Measurements from ENCODE around the gene MINK1.

Gene MINK1

DNA sequence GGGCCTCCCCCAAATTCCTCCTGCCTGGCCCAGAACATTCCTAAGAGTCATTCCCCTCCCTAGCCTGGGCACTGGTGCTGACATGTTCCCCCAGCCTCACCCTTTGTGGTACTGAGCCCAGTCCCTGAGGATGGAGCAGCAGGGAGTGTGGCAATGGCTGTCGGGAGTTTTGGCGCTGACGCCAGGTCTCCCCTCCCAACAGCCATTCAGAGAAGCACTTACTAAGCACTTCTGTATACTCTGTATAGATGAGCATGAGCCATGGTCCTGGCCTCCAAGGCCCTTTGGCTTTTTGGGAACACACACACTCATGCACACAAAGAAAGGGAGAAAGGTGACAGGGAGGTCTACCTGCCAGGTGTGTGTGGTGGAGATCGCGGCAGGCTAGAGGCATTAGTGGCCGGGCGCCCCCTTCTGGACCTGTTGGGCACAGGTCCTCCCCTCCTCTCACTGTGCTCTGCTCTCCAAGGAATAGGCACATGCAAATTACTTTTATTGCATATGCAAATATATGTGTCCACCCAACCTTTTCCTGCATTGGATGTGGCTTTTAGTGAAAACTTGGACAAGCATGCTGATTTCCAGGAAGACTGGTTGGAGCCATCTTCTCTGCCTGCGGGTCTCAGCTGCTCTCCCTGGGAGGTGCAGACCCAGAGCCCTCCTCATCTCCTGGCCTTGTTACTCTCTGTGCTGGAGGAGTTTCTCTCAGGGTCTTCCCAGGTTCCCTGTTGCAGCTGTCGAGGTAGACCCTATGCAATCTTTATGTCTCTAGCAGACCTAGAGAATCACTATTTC is 48.8 kb downstream of the MINK1 start:
- peak; percentile 74 for DNase-seq

DNA sequence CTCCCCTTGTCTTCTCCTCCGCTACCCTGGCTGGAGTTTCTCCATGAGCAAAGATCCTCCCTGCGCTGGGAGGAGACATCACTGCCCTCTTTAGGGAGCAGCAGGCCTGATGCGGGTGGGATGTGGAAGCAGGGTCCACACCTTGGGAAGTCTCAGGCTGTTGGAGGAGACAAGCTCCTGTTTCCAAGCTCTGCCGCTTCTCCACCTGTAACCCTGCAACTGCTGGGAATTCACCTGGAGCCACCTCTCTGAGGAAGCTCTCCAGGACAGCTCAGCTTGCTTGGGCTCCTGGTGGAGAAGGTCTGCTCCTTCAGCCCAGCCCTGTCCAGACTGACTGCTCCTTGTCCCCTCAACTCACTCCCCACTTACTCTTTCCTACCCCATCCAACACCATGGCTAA is 51.3 kb downstream of the MINK1 start:
- DNase-seq = no peak

DNA sequence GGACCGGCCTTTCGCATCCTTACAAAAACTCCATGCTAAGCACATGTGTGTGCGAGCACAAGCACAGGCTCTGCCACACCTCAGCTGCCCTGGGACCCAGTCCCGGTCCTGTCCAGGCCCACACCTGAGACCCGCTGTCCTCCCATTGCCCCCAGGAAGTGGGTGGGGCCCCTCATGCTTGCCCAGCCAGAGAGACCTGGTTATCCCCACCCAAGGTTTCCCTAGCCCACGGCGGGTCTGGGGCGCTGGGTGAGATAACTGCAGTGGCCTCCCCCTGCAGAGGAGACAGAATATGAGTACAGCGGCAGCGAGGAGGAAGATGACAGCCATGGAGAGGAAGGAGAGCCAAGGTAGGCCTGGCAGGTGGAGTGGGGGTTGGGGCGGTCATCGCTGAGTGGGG is 53.7 kb downstream of the MINK1 start:
- DNase-seq = no peak

DNA sequence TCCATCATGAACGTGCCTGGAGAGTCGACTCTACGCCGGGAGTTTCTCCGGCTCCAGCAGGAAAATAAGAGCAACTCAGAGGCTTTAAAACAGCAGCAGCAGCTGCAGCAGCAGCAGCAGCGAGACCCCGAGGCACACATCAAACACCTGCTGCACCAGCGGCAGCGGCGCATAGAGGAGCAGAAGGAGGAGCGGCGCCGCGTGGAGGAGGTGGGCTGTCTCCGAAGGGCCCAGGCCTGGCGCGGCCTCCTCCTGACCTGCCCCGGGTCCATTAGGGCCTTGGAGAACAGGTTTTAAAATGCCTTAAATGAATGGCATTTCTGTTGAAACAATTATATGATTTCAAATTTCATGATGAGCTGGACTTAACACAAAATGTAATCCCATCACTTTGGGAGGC is 54.4 kb downstream of the MINK1 start:
- DNase-seq = no peak

DNA sequence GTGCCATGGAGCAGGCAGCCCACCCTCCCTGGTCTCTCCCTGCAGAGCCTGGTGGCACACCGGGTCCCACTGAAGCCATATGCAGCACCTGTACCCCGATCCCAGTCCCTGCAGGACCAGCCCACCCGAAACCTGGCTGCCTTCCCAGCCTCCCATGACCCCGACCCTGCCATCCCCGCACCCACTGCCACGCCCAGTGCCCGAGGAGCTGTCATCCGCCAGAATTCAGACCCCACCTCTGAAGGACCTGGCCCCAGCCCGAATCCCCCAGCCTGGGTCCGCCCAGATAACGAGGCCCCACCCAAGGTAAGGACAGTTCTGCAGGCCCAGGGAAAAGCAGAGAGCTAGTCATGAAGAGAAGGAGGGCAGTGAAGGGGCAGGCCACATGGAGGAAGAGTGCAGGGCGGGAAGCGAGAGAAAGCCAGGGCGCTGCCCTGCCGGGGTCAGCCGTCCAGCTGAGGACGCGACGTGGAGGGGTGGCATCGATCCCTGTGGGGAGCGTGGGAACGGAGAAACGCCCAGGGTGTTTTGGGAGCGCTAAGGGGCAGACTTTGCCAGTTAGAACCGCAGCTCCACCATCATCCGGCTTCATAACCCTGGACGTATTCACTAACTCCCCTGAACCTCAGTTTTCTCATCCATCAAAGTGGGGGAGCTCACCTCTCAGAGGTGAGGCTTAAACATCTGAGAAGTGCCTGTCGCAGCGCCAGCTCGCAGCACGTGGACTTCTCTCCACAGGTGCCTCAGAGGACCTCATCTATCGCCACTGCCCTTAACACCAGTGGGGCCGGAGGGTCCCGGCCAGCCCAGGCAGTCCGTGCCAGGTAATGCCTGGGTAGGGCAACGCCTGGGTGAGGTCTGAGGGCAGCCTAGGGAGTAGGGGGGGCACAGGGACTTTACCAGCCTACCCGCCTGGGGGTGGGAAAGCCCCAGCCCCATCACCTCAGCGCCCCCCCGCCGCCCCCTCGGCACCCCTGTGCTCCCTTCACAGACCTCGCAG is 58.6 kb downstream of the MINK1 start:
- no peak for DNase-seq

DNA sequence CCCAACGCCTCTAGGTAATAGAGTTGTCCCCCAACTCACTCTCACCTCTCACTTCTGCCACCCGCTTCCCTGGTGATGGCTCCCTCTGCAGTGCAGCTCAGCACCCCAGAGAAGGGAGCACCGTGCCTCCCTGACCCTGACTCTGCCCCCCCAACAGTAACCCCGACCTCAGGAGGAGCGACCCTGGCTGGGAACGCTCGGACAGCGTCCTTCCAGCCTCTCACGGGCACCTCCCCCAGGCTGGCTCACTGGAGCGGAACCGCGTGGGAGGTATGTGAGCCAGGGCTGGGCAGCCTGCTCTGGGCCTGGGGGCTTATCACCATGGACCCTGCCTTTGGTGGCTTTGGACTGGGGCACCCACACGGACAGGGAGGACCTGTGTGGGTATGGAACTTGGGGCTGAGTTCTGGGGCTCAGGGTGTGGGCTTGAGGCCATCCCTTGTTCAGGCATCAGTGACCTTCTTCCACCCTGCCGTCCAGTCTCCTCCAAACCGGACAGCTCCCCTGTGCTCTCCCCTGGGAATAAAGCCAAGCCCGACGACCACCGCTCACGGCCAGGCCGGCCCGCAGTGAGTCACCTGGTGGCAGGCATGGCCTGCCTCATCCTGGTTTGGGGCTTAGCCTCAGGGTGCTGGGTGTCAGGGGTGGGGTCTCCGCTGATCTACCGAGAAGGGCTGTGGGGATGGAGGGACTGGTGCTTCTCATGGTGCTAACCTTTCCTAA is 59.5 kb downstream of the MINK1 start:
- no peak for DNase-seq

DNA sequence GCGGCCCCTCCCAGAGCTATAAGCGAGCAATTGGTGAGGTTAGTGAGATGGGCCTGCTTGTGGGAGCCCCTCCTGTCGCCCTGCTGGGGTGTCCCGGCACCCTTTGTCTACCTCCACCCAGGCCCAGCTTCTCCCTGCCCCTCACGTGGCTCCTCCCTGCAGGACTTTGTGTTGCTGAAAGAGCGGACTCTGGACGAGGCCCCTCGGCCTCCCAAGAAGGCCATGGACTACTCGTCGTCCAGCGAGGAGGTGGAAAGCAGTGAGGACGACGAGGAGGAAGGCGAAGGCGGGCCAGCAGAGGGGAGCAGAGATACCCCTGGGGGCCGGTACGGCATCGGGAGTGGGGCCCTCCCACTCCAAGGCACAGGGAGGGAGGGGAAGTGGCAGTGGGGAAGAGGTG is 60.1 kb downstream of the MINK1 start:
- no peak for DNase-seq

DNA sequence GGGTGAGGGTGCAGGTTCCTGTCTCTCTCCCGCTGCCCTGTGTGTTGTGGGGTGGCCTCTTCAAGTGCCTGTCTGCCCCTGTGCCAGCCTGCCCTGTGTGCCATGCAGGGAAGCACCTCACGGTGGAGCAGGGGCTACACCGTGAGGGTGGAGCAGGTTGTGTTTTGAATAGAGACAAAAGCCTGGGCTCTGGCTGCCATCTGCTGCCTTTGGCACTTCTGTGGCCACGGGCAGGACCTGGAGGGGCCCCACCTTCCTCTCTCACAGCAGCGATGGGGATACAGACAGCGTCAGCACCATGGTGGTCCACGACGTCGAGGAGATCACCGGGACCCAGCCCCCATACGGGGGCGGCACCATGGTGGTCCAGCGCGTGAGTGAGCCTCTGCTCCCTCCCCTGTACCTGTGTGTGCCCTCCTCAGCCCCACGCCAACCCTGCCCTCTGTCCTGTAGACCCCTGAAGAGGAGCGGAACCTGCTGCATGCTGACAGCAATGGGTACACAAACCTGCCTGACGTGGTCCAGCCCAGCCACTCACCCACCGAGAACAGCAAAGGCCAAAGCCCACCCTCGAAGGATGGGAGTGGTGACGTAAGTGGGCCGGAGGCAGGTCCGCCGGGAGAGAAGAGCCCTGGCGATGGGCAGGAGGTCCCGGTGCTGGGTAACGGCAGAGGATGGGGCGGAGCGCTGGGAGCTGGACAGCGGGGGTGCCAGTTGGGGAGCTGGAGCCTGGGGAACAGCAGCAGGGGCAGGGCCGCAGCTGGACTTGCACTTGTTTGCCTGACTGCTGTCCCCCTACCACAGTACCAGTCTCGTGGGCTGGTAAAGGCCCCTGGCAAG is 60.8 kb downstream of the MINK1 start:
- DNase-seq = no peak

DNA sequence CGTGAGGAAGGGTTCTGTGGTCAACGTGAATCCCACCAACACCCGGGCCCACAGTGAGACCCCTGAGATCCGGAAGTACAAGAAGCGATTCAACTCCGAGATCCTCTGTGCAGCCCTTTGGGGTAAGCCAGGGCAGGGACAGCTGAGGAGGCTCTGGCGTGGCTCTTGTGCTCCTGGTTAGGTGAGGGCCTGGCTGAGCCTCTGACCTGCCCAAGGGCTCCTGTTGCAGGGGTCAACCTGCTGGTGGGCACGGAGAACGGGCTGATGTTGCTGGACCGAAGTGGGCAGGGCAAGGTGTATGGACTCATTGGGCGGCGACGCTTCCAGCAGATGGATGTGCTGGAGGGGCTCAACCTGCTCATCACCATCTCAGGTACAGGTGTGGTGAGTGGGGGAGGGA is 62.0 kb downstream of the MINK1 start:
- no peak for DNase-seq

DNA sequence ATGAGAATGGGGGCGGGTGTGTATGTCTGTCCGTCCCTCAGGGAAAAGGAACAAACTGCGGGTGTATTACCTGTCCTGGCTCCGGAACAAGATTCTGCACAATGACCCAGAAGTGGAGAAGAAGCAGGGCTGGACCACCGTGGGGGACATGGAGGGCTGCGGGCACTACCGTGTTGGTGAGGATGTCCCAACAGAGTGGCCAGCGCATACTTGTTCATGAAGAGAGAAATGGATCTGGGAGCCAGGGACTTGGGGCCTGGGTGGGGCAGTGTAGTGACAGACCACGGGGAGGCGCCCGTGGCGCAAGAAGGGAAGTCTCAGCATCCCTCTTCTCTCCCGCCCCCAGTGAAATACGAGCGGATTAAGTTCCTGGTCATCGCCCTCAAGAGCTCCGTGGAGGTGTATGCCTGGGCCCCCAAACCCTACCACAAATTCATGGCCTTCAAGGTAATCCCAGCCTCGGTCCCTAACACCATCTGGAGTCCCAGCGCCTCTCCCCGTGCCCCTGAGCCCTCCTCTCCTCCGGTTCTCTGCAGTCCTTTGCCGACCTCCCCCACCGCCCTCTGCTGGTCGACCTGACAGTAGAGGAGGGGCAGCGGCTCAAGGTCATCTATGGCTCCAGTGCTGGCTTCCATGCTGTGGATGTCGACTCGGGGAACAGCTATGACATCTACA is 62.7 kb downstream of the MINK1 start:
- no peak for DNase-seq

DNA sequence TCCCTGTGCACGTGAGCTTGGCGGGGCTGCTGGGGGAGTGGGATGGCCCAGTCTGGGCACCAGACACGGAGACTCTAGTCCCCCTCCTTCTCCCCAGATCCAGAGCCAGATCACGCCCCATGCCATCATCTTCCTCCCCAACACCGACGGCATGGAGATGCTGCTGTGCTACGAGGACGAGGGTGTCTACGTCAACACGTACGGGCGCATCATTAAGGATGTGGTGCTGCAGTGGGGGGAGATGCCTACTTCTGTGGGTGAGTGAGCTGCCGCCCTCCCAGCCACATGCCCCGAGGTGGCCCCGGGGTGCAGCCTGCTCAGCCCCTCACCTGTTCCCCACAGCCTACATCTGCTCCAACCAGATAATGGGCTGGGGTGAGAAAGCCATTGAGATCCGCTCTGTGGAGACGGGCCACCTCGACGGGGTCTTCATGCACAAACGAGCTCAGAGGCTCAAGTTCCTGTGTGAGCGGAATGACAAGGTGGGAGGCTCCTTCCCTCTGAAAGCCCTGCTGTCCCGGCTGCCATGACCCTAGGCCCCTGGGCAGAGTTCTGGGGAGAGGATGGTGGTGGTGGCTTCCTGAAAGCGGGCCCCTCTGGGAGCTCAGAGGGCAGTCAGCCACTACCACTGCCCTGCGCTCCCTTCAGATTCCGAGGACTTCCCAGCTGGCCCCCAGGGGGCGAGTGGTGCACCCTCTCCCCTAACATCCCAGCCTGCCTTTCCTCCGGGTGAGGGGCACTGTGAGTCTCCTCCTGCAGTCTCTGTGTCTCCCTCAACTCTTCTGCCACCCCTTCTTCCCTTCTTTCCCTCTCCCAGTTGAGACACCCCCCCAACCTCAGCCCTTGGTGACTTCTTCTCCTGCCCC is 63.4 kb downstream of the MINK1 start:
- DNase-seq = no peak

DNA sequence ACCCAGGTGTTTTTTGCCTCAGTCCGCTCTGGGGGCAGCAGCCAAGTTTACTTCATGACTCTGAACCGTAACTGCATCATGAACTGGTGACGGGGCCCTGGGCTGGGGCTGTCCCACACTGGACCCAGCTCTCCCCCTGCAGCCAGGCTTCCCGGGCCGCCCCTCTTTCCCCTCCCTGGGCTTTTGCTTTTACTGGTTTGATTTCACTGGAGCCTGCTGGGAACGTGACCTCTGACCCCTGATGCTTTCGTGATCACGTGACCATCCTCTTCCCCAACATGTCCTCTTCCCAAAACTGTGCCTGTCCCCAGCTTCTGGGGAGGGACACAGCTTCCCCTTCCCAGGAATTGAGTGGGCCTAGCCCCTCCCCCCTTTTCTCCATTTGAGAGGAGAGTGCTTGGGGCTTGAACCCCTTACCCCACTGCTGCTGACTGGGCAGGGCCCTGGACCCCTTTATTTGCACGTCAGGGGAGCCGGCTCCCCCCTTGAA is 64.1 kb downstream of the MINK1 start:
- DNase-seq = no peak

DNA sequence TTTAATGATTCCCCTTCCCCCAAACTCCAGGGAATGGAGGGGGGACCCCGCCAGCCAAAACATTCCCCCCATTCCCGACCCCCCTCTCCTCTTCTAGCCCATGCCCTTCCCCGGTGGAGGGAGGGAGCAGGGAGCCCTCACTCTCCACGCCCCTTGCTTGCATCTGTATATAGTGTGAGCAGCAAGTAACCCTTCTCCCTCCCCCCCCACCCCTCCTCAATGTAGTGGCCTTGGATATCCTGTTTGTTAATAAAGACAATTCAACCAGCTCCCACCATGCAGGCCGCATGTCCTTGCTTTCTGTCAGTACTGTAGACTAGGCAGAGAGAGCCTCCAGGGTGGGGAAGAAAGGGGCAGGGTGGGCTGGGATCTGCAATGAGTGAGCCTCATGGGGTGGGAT is 64.6 kb downstream of the MINK1 start:
- DNase-seq = no peak

DNA sequence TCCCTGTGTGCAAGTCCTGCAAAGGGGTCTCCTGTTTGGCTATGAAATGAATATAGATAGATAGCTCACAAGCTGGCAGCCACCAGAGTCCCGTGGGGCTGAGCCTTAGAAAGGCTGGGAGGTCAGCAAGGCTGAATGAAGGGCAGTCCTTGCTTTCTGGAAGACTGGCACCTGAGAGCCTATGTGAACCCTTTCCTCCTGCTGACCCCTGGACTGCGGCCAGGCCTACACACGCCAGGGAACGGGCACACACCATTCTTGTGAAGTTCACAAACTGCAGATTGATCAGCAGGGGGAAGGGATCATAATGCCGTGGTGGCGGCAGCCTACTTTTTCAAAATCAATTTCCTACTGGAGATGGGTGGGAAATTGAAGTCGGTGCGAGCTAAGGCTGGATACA is 65.2 kb downstream of the MINK1 start:
- DNase-seq = no peak

DNA sequence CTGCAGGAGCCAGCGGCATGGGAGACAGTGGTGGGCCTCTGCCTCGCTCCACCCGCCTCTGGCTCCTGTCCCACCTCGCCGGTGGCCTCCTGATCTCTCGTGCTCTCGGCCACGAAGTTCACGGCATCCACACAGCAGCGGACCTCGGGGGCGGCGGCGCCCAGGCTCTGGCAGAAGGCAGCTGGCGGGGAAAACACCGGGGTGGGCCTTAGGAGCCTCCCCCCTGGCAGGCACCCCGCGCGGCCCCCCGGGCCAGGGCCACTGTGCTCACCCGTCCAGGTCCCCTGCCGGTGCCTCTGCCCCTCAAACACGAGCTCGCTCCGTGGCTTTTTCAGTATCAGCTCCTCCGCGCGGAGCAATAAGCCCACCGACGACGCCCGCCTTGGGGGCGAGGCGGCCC is 65.8 kb downstream of the MINK1 start:
- no peak for DNase-seq

DNA sequence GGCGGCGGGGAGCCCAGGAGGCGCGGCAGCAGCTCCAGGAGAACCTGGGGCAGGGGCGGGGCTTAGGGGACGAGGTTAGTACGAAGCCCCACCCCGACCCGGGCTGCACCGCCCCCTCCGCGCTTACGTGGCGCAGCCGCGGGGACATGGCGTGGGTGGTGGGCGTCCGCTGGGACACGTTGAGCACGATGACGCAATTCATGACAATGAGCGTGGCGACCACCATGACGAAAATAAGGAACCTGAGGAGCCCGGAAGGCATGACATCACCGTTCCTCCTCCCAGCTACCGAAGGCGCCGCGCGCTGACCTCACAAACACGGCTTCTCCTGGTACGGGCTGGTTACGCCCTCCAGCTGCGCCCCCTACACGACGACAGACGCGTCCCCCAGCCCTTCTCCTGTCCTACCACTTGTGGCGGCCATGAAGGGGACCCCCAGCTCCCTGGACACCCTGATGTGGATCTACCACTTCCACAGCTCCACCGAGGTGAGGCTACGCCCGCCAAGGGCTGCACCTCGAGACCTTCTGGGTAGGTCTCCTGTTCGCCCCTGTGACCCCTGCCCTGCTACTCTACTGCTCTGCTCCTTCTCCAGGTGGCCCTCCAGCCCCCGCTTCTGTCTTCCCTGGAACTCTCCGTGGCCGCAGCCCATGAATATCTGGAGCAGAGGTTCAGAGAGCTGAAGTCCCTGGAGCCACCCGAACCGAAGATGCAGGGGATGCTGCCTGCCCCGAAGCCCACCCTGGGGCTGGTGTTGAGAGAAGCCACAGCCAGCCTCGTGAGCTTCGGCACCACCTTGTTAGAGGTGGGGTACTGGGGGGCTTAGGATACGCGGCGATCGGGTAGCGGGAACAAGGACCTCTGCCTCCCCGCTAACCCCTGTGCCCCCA is 66.4 kb downstream of the MINK1 start, which contains the start of gene C17orf107:
C17orf107 (plus strand) TSS at position 196 of the 890 bp plus-strand sequence; CDS start at position 423, 227 bp downstream.
- peak; percentile 97 for DNase-seq

DNA sequence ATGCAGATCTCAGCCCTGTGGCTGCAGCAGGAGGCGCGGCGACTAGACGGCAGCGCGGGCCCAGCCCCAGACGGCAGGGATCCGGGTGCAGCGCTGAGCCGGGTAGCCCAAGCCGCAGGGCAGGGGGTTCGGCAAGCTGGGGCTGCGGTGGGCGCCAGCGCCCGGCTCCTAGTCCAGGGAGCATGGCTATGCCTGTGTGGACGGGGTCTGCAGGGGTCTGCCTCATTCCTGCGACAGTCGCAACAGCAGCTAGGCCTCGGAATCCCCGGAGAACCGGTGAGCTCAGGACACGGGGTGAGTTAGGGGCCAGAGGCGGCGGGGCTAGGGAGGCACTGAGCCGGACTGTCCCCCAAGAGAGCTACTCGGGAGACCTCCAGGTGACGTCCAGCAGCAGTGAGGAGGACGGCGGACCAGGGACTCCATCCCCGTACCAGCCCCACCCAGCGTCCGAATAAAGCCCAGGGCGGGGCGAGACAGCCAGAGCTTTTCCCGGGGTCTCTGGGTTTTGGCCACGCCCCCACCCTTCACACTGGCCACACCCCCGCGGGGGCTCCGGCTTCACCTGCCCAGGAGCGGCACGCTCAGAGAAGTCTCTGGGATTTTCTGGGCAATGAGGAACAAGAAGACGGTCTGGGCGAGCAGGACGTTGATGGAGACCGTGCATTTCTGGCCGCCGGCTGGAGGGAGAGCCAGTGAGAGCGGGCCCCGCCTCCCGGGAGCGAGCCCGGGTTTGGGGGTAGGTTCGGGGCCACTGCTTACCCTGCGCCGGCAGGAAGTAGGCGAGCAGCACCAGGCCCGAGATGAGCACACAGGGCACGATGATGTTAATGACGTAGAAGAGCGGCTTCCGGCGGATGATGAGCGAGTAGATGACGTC is 67.3 kb downstream of the MINK1 start:
- DNase-seq = peak; percentile 66

DNA sequence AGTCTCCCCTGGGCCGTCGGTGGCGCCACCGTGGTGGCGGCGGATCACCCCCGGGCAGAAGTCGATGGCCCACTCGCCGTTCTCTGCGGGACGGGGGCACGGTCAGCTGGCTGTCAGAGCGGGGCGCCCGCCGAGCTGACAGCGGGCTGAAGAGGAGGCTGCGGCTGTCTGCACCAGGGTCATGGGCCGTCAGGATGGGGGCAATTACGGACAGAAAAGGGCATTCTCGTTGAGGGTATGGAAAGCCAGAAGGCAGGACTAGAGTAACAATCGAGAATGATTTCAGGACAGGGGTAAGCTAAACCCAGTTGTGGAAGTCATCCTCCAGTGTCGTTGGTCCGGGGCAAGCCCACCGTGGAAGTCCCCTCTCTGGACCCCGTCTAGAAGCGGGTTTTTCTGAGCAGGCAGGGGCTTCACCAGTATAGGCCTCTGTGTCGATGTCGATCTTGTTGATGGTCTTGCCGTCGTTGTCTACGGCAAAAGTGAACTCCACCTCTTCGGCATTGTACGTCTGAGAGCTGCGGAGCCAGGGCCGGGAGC is 68.0 kb downstream of the MINK1 start:
- DNase-seq = no peak
